Keratinocyte (primary cell): ENCODE measurements around the gene CCR7. TPM values are rescaled to one million over a fixed set of nuclear protein-coding genes. Genes with fewer than 3 reads are reported as not detected.

ENCODE experiments used
- DNase-seq: peaks from one replicate; pipeline ENCODE4 v3.0.0-alpha.2; 2011; ENCODE audit warnings: low read depth, missing footprints, low spot score
- FAIRE-seq: peaks from 2 replicates; lab custom pipeline; 2011; peaks lifted over from hg19 to GRCh38; lab: Jason Lieb, UNC
- H2AFZ ChIP-seq: 2 replicates; pipeline ENCODE4 v1.6.0; 2012; ENCODE audit warnings: low read length, control low read depth, inconsistent platforms; ENCODE audit not compliant: control insufficient read depth
- H3K27ac ChIP-seq: 2 replicates; pipeline ENCODE4 v1.5.1; 2011; ENCODE audit warnings: low read length; ENCODE audit not compliant: control insufficient read depth, insufficient read depth
- H3K27me3 ChIP-seq: 3 replicates; pipeline ENCODE4 v1.6.0; 2011; ENCODE audit warnings: low read length; ENCODE audit not compliant: control insufficient read depth, insufficient read depth; ENCODE audit errors: extremely low read depth
- H3K36me3 ChIP-seq, 2 experiments: 2 replicates in 1 of 2; 3 replicates in 1 of 2; pipeline ENCODE4 v1.5.1; 2011; ENCODE audit warnings: low read length in 2 of 2, mild to moderate bottlenecking in 1 of 2; ENCODE audit not compliant: control insufficient read depth in 2 of 2, insufficient read depth in 2 of 2; ENCODE audit errors: extremely low read depth in 1 of 2
- H3K4me1 ChIP-seq: 3 replicates; pipeline ENCODE4 v1.5.1; 2011; ENCODE audit warnings: low read length; ENCODE audit not compliant: control insufficient read depth, insufficient read depth; ENCODE audit errors: extremely low read depth
- H3K4me2 ChIP-seq: 3 replicates; pipeline ENCODE4 v1.6.0; 2011; ENCODE audit warnings: low read depth, low read length; ENCODE audit not compliant: control insufficient read depth, insufficient read depth; ENCODE audit errors: extremely low read depth
- H3K4me3 ChIP-seq, 3 experiments: fragments of 200-600 bp in 1 of 3; sonication (generic) in 1 of 3; 2 replicates in 2 of 3; 3 replicates in 1 of 3; pipeline ENCODE4 v1.5.1; 2011 to 2016; ENCODE audit warnings: low read length in 3 of 3, mild to moderate bottlenecking in 3 of 3, control low read depth in 2 of 3, inconsistent platforms in 1 of 3, low read depth in 1 of 3, mixed read lengths in 1 of 3, mixed run types in 1 of 3, moderate library complexity in 1 of 3; ENCODE audit not compliant: control insufficient read depth in 2 of 3, insufficient read depth in 2 of 3; ENCODE audit errors: extremely low read depth in 1 of 3
- H3K79me2 ChIP-seq: 2 replicates; pipeline ENCODE4 v1.6.0; 2012; ENCODE audit warnings: low read length; ENCODE audit not compliant: control insufficient read depth, insufficient read depth
- H3K9ac ChIP-seq: 3 replicates; pipeline ENCODE4 v1.6.0; 2011; ENCODE audit warnings: low read length; ENCODE audit not compliant: control insufficient read depth, insufficient read depth; ENCODE audit errors: extremely low read depth
- H3K9me1 ChIP-seq: 3 replicates; pipeline ENCODE4 v1.6.0; 2011; ENCODE audit warnings: low read length; ENCODE audit not compliant: control insufficient read depth, insufficient read depth; ENCODE audit errors: extremely low read depth
- H3K9me3 ChIP-seq: 2 replicates; pipeline ENCODE4 v1.5.1; 2012; ENCODE audit warnings: low read depth, low read length; ENCODE audit not compliant: control insufficient read depth
- H4K20me1 ChIP-seq: 3 replicates; pipeline ENCODE4 v1.6.0; 2011; ENCODE audit warnings: low read length; ENCODE audit not compliant: control insufficient read depth, insufficient read depth; ENCODE audit errors: extremely low read depth
- EZH2 ChIP-seq: IDR thresholded peaks from one replicate; pipeline ENCODE4 v1.6.1; 2012; ENCODE audit warnings: inconsistent platforms, mild to moderate bottlenecking, low read length, moderate library complexity
- dilution Hi-C: fragments of 300-500 bp; cut with MboI; formaldehyde crosslinking; loops from one replicate; pipeline ENCODE4 v1.7.0; 2020; ENCODE audit warnings: low sequenced_read_pairs; ENCODE audit not compliant: extremely low pct_ligation_motif_present
- polyA plus RNA-seq, 5 experiments: library from polyadenylated mRNA; depleted of rRNA in 3 of 5; stranded (reverse) in 3 of 5; stranded (forward) in 1 of 5; unstranded in 1 of 5; fragments of >200 nt; gene quantifications; 1 replicate in 1 of 5; 2 replicates in 3 of 5; 3 replicates in 1 of 5; pipeline versions ENCODE4 v1.2.1 to v1.2.3, GENCODE V29; 2011 to 2012; ENCODE audit warnings: missing spikeins in 2 of 5, low read depth in 1 of 5, low replicate concordance in 1 of 5
- TF ChIP-seq, protein P1 (sequence below), 3 experiments: IDR thresholded peaks in 1 of 3; conservative IDR thresholded peaks in 1 of 3; optimal IDR thresholded peaks in 1 of 3; 2 replicates in 2 of 3; 3 replicates in 1 of 3; pipeline versions ENCODE3 to v1.5.1; 2011; ENCODE audit warnings: low read length in 3 of 3, mild to moderate bottlenecking in 3 of 3, moderate library complexity in 2 of 3, control low read depth in 1 of 3, inconsistent platforms in 1 of 3; ENCODE audit not compliant: insufficient read depth in 2 of 3; ENCODE audit errors: extremely low read depth in 1 of 3

The CCR7 gene
- polyA plus RNA-seq, 1 donor (not counting 4 experiments of a cell fraction or from before 2014, with no cell fraction given), result 0.16 TPM

DNA sequence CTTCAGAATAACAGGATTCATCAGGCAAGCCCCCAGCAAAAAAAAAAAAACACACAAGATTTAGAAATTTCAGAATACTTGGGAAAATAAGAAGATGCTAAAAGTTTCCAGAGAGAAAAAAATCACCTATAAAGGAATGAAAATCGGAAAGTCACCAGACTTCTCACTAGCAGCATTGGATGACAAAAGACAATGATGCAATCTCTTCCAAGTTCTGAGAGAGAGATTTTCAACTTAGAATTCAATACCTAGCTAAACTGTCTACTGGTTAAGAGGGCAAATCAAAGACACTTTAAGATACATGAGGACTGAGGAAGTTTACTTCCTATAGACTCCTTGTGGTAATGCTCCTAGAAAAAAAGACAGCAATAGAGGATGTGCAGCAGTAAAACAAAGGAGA, 40.0 kb downstream of the CCR7 start:
- Histone ChIP-seq H3K9me1 (no peaks in the 10 kb centered on the region), H3K27ac (no peak overlapping the region), H3K9ac (no peak overlapping the region), H3K4me3 (no peak overlapping the region), H3K36me3 (peaks cover 9 to 26% of the 10 kb centered on the region in 2 experiments), H3K4me2 (no peak overlapping the region), H4K20me1 (no peaks in the 10 kb centered on the region), H3K79me2 (peaks cover 12% of the 10 kb centered on the region), H3K9me3 (no peaks in the 10 kb centered on the region), H3K27me3 (no peaks in the 10 kb centered on the region), H3K4me1 (peaks cover 50% of the 10 kb centered on the region), H2AFZ (no peak overlapping the region)
- TF ChIP-seq, protein P1, sequence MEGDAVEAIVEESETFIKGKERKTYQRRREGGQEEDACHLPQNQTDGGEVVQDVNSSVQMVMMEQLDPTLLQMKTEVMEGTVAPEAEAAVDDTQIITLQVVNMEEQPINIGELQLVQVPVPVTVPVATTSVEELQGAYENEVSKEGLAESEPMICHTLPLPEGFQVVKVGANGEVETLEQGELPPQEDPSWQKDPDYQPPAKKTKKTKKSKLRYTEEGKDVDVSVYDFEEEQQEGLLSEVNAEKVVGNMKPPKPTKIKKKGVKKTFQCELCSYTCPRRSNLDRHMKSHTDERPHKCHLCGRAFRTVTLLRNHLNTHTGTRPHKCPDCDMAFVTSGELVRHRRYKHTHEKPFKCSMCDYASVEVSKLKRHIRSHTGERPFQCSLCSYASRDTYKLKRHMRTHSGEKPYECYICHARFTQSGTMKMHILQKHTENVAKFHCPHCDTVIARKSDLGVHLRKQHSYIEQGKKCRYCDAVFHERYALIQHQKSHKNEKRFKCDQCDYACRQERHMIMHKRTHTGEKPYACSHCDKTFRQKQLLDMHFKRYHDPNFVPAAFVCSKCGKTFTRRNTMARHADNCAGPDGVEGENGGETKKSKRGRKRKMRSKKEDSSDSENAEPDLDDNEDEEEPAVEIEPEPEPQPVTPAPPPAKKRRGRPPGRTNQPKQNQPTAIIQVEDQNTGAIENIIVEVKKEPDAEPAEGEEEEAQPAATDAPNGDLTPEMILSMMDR (optimal IDR thresholded peaks at IDR 0.05 in 1 of 3, IDR thresholded peaks at IDR 0.05 in 1 of 3, conservative IDR thresholded peaks at IDR 0.05 in 1 of 3; ENCODE audit: extremely low read depth in 1 of 3, insufficient read depth in 2 of 3, low read length in 3 of 3), result no peak
- dilution Hi-C loops, result no loop called here
- DNase-seq (no peak), FAIRE-seq (no peak)

DNA sequence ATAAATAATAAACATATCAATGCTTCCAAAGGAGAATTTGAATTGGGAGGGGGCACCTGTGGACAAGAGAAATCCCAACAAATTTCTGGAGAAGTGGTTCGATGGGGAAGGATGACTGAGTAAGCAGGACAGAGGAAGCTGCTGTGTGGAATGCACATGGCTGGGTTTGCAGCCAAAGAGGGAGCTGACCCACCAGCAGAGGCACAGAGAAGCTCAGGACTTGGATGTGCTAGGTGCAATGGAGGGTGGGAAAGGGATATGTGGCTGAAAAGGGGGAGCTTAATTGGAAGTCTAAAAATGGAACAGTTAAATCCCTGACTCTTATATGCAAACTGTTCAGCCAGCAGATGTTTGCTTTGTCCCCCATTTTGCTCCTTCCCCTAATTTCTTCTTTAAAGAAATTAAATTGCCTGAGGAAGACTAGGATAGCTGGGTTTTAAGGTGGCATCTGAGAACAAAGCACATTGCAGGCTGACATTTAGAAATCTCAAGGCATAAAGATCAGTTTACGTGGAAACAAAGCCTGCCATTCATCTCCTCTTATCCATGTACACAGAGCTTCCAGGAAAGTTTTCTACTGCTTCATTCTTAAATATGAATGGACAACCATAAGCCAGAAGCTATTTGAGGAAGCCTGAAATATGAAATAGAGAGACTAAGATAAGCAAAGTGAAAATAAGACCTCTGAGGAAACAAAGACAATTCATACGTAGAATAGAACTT, 40.9 kb downstream of the CCR7 start:
- Histone ChIP-seq H3K27me3 (no peaks in the 10 kb centered on the region), H3K4me2 (no peak overlapping the region), H3K36me3 (peaks cover 9 to 30% of the 10 kb centered on the region in 2 experiments), H3K9me1 (no peaks in the 10 kb centered on the region), H3K9me3 (no peaks in the 10 kb centered on the region), H4K20me1 (no peaks in the 10 kb centered on the region), H3K9ac (no peak overlapping the region), H3K4me1 (peaks cover 55% of the 10 kb centered on the region), H3K27ac (no peak overlapping the region), H2AFZ (no peak overlapping the region), H3K4me3 (no peak overlapping the region), H3K79me2 (peaks cover 18% of the 10 kb centered on the region)
- TF ChIP-seq, protein P1 (optimal IDR thresholded peaks at IDR 0.05 in 1 of 3, IDR thresholded peaks at IDR 0.05 in 1 of 3, conservative IDR thresholded peaks at IDR 0.05 in 1 of 3; ENCODE audit: extremely low read depth in 1 of 3, insufficient read depth in 2 of 3, low read length in 3 of 3), result no peak
- TF ChIP-seq EZH2, result no peak
- dilution Hi-C loops, result no loop called here
- no peak for DNase-seq
- FAIRE-seq, result no peak
